ENCODE results near the gene HASPIN.
A peak's percentile ranks its signal among the peaks of the same experiment; 100 is the strongest.

Gene HASPIN

DNA sequence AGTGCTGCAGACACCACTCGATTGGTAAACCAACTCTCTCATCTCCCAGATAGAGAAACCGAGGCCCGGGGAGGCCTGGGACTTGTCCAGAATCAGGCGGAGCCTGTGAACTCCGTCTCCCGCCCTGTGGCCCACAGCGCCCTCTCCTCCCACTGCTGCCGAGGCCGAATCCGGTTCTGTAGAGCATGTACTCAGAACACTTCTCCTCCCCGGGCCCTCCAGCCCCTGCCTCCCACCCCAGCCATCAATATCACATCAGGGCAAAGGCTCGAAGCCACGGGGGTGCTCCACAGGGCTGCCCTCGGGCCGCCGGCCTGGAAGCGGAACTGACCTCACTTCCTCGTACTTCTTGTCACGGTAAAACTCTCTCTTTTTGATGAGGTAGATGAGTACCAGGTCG, 42.1 kb upstream of the HASPIN start:
- TF ChIP-seq ZFX (IDR thresholded peaks at IDR 0.05; ENCODE audit: borderline replicate concordance), result no peak
- no peak for TF ChIP-seq CTCF (IDR thresholded peaks at IDR 0.05)
- no peak overlapping the region for H3K27ac ChIP-seq

DNA sequence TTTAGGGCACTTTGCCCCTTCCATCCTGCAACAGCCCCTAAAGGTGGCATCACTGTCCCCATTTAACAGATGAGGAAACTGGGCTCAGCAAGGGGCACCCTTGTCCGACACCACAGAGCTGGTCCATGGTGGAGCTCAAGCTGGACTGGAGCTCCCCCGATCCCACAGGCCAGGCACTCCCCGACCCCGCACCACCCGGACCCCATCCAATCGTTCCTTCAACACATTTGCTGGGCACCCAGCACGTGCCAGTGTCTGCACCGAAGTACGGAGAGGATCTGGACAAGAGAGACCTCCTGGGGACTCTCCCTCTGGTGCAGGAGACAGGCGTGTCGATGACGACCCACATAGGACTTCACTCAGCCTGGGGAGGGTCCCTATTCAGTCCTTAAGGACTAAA, 41.7 kb upstream of the HASPIN start:
- TF ChIP-seq ZFX (IDR thresholded peaks at IDR 0.05; ENCODE audit: borderline replicate concordance) (no peak), CTCF (IDR thresholded peaks at IDR 0.05) (no peak)
- no peak overlapping the region for H3K27ac ChIP-seq

DNA sequence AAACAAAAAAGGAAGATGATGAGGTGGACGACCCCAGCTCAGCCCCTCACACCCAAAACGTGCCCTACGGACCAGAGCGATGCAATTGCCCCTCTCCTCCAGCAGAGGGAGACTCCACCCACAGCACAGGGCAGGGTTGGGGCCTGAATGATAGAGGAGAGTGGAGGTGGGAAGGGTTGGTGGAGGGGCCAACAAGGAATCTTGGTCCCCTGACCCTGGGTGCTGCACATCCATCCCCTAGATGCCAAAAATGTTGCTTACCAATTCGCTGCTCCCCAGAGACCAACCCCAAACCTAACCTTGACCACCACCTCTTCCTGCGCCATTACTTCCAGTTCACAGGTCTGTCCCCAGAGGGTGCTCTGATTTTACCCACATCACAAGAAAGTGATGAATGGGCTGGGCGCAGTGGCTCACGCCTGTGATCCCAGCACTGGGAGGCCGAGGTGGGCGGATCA, 40.6 kb upstream of the HASPIN start:
- H3K27ac ChIP-seq, result no peak overlapping the region
- TF ChIP-seq ZFX (IDR thresholded peaks at IDR 0.05; ENCODE audit: borderline replicate concordance), result no peak
- TF ChIP-seq CTCF (IDR thresholded peaks at IDR 0.05), result peak; percentile 96

GRCh38 chr17:3685174-3685573, 38.5 kb upstream of the HASPIN start:
- TF ChIP-seq CTCF (IDR thresholded peaks at IDR 0.05), result no peak
- TF ChIP-seq ZFX (IDR thresholded peaks at IDR 0.05; ENCODE audit: borderline replicate concordance), result no peak
- H3K27ac ChIP-seq, result no peak overlapping the region

DNA sequence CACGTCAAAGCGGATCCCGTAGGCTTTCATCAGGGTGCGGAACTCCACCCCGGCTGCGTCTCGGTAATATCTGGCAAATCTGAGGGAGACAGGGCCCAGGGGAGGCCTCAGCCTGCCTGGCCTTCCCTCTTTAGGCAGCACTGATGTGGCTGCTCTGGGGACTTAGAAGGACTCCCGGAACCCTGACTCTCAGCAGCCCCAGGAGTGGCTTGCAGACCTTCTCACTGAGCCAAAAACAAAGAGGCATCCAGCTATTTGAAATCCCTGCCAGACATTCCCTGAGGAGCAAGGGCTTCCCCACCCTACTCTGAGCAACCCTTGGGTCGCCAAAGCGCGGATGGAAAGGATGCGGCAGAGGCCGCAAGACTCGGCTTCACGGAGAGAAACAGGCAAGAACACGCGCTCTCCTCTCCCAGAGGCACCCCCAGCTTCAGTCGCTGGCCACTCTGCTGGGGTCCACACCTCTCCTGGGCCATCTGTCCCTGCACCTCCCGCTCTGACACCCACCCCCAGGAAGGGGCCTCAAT, 35.6 kb upstream of the HASPIN start:
- no peak overlapping the region for H3K27ac ChIP-seq
- no peak for TF ChIP-seq ZFX (IDR thresholded peaks at IDR 0.05; ENCODE audit: borderline replicate concordance)

GRCh38 chr17:3688852-3689261, 34.8 kb upstream of the HASPIN start:
- H3K27ac ChIP-seq, result no peak overlapping the region
- no peak for TF ChIP-seq ZFX (IDR thresholded peaks at IDR 0.05; ENCODE audit: borderline replicate concordance)
- no peak for TF ChIP-seq CTCF (IDR thresholded peaks at IDR 0.05)

DNA sequence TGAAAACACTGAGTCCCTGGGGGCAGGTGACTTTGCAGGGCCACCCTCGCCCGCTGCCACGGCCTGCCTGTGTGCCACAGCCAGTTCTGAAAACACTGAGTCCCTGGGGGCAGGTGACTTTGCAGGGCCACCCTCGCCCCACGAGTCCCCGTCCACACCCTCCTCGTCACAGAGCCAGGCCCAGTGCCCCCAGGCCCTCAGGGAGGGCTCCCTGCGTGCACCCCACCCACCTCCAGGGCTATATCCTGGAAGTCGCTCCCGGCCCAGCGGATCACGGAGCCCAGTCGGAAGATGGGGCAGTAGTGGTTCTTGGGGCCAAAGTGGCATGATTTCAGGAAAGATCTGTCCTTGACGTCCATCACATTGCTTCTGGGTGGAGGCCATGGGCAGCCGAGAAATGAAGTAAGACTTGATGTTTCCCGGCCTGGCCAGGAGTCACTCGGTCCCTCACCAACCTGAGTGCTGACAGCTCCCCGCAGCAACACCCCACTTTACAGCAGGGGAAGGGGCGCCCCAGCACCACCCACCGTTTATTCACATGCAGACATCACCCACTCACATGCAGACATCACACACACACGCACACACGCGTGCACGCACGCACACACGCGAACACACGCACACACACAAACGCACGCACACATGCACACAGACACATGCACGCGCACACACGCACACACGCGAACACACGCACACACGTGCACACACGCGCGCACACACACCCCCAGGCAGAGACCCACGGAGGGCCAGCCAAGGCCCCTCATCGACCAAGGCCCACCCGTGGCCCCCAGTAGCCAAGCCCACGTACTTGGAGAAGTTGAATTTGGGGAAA, 34.2 kb upstream of the HASPIN start:
- TF ChIP-seq CTCF (IDR thresholded peaks at IDR 0.05) (no peak), ZFX (IDR thresholded peaks at IDR 0.05; ENCODE audit: borderline replicate concordance) (no peak)
- no peak overlapping the region for H3K27ac ChIP-seq
